Brain pericyte (primary cell): ENCODE data around the gene ADAMTS10.
A peak's percentile ranks its signal among the peaks of the same experiment; 100 is the strongest.
"Not testable (repeated sequence)": the region's sequence is repeated elsewhere in the genome, so short reads cannot be mapped to it uniquely, and the experiment has no call there.

Experiments
- DNase-seq: peaks from one replicate; pipeline ENCODE4 v3.0.0-alpha.2; 2012; ENCODE audit warnings: low read depth, low spot score

The ADAMTS10 gene

DNA sequence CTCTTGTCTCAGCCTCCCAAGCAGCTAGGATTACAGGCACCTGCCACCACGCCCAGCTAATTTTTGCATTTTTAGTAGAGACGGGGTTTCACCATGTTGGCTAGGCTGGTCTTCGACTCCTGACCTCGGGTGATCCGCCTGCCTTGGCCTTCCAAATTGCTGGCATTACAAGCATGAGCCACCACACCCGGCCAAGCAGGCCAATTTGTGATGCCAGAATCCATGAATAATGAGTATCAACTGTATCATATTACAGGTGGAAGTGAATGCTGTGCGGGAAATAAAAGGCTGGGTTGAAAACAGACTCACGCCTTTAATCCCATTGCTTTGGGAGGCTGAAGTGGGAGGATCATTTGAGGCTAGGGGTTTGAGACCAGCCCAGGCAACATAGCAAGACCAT is 16.3 kb upstream of the ADAMTS10 start:
- no peak for DNase-seq

DNA sequence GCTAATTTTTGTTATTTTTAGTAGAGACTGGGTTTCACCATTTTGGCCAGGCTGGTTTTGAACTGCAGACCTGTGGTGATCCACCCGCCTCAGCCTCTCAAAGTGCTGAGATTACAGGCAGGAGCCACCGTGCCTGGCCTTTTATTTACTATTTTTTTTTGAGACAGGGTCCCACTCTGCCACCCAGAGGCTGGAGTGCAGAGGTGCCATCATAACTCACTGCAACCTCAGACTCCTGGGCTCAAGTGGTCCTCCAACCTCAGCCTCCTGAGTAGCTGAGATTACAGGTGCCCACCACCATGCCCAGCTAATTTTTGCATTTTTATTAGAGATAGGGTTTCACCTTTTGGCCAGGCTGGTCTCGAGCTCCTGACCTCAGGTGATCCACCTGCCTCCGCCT is 12.4 kb upstream of the ADAMTS10 start:
- not testable (repeated sequence) for DNase-seq

DNA sequence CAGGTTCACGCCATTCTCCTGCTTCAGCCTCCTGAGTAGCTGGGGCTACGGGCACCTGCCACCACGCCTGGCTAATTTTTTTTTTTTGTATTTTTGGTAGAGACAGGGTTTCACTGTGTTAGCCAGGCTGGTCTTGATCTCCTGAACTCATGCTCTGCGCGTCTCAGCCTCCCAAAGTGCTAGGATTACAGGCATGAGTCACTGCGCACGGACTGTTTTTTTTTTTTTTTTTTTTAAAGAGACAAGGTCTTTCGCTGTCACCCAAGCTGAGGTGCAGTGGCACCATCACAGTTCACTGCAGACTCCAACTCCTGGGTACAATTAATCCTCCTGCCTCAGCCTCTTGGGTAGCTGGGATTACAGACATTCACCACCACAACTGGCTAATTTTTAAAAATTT is 8.2 kb upstream of the ADAMTS10 start:
- DNase-seq = no peak

DNA sequence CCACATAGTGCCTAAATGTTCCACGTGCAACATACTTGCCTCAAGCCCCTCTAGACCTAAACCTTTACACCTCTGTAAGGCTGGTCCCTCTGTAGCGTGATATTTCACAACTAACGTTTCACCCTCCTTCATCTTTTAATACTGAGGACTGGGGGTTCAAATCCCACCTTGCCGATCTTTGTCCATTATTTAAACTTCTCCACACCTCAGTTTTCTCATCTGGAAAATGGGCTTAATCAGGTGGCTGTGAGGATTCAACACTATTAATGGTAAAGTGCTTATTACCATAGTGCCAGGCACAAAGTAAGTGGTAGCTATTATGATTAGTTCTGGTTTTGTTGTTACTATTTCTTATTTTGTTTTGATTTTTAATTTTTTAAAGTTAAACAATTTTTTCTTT is 7.5 kb upstream of the ADAMTS10 start:
- no peak for DNase-seq

DNA sequence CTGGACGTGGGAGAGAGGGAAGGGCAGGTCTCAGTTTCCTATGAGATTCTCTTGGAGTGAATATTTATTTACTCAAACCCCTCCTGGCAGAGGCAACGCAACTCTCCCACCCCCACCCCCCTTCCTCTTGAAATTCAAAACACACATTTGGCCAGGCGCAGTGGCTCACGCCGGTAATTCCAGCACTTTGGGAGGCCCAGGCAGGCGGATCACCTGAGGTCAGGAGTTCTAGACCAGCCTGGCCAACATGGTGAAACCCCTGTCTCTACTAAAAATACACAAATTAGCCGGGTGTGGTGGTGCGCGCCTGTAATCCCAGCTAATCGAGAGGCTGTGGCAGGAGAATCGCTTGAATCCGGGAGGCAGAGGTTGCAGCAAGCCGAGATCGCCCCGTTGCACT is 6.8 kb upstream of the ADAMTS10 start:
- DNase-seq = not testable (repeated sequence)

DNA sequence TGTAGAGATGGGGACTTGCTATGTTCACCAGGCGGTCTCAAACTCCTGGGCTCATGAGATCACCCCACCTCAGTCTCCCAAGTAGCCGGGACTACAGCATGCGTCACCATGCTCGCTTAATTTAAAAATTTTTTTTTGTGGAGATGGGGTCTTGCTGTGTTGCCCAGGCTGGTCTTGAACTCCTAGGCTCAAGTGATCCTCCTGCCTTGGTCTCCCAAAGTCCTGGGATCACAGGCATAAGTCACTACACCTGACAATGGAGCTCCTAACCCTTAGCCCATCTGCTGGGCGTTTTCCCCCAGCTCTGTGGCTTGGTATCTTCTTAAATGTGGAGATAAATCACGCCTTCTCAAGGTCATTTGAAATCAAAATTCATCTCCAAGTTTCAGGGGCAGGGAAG is 6.3 kb upstream of the ADAMTS10 start:
- DNase-seq = no peak

DNA sequence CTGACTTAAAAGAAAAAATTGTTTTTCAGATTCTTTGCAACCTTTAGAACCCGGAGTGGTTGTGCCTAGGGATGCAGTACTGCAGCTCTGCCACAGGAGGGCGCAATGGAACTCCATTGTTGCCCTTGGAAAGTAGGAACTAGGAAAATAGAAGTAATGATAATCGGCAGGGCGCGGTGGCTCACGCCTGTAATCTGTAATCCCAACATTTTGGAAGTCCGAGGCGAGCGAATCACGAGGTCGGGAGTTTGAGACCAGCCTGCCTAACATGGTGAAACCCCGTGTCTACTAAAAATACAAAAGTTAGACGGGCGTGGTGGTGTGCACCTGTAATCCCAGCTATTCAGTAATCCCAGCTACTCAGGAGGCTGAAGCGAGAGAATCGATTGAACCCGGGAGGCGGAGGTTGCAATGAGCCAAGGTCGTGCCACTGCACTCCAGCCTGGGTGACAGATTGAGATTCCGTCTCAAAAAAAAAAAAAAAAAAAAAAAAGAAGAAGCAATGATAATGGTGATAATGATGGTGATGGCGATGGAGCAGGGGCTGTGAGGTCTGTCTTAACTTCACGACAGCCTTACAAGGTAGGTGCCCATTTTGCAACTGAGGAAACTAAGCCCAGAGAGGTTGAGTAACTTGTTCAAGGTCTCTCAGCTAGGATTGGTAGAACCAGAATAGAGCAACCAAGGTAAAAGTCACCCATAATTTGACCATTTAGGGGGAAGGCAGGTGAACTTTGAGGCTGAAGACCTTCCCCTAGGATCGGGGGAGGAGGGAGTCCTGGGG is 5.5 kb upstream of the ADAMTS10 start:
- DNase-seq = no peak

DNA sequence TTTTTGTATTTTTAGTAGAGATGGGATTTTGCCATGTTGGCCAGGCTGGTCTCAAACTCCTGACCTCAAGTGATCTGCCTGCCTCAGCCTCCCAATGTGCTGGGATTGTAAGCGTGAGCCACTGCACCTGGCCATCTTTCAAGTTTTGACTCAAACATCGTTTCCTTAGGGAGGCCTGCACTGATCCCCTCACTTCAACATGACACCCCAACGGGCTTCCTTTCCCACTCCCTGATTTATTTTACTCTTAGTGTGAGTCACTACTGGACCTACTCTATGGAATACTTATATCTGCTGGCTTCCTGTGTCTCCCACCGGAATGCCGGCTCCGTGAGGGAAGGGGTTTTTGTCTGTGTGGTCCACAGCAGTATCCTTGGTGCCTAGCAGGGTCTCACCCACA is 4.5 kb upstream of the ADAMTS10 start:
- DNase-seq = no peak

DNA sequence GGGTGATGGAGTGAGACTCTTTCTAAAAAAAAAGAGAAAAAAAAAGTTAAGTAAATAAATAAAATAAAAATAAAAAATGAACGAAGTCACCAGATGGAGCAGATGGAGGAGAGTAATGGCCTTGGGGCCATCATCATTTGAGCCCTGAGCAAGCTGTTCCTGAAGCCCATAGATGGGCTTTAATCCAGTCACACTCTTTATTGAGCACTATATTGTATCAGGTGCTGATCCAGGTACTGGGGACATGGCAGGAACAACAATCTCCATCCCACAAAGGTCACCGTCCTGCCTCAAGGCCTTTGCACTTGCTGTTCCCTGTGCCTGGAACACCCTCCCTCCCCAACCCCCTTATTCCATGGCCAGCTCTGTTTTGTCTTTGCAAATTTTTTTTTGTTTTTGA is 3.9 kb upstream of the ADAMTS10 start:
- no peak for DNase-seq

DNA sequence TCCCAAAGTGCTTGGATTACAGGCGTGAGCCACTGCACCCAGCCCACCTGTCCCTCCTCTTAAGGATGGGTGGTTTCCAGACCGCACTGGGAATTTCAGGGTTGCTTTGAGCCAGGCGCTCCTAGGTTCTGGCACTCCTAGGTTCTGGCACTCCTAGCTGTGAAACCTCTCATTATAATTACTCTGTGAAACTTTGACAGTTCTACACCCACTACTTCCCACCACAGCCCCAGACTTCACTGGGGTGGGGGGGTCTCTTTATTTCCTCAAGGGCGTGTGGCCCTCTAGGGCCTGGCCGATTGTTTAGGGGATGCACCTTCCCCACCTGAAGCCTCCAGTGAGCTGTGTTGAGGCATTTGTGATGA is 2.3 kb upstream of the ADAMTS10 start:
- no peak for DNase-seq

DNA sequence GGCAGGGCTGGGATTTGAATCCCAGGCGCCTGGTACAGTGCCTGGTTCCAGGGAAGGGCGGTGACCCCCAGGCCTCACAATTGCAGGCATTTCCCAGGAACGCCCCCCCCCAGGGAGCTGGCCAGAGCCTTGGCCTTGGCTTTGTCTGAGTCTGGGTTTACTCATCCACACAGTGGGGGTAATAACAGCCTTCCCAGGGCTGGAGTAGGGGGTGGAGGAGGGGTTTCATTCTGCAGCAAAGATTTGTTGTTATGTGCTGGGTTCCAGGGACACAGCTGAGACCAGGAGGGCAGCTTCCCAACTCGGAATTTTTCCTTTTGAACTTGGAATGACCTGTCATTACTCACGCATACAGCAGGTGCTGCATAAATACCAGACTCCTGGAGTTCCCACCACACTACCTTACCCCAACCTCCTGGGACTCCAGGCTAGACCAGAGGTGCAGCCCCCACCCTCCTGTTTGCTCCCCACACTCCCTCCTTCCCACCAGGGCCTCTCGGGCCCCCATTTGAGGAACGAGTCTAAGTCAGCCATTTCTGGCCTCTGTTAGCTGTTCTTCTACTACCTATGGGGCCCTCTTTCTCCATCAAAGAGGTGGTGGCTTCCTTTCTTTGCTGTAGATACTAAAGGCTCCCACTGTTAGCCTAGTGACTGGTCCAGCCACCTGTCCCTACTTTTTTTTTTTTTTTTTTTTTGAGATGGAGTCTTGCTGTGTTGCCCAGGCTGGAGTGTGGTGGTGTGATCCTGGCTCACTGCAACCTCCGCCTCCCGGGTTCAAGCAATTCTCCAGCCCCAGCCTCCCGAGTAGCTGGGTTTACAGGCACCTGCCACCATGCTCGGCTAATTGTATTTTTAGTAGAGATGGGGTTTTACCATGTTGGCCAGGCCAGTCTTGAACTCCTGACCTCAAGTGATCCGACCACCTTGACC is 1.6 kb upstream of the ADAMTS10 start:
- peak; percentile 84 for DNase-seq

DNA sequence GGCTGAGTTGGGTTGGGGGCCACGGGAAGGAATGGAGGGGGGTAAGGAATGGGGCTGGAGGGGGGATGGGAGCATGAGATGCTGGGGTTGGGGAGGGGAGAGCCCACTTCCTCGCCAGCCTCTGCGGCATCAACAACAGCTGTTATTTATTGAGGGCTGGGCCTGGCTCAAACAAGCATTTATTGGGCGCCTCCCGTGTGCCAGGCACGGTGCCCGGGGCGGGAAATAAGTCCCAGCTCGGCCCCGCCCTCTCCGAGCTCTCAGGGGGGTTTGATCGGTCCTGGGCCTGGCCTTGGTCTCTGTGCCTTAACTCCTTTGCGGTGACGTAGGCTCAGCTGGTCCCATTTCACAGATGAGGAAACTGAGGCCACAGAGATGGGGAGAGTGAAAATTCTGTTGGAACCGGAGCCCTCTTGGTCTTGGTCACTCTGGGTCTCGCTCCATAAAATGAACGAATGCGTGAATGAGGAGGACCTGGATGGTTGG is 919 bp upstream of the ADAMTS10 start:
- no peak for DNase-seq

DNA sequence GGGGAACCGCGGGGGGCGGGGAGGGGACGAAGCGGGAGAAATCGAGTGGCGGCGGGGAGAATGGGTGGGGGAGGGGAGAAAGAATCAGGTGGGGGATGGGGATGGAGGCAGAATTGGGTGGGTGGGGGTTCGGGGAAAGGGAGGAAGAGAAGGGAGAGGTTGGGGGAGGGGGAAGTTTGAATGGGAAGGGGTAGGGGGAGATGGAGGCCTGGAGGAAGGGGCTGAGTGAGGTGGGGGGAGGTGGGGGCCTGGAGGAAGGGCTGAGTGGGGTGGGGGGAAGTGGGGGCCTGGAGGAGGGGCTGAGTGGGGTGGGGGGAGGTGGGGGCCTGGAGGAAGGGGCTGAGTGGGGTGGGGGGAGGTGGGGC is 403 bp upstream of the ADAMTS10 start:
- no peak for DNase-seq

DNA sequence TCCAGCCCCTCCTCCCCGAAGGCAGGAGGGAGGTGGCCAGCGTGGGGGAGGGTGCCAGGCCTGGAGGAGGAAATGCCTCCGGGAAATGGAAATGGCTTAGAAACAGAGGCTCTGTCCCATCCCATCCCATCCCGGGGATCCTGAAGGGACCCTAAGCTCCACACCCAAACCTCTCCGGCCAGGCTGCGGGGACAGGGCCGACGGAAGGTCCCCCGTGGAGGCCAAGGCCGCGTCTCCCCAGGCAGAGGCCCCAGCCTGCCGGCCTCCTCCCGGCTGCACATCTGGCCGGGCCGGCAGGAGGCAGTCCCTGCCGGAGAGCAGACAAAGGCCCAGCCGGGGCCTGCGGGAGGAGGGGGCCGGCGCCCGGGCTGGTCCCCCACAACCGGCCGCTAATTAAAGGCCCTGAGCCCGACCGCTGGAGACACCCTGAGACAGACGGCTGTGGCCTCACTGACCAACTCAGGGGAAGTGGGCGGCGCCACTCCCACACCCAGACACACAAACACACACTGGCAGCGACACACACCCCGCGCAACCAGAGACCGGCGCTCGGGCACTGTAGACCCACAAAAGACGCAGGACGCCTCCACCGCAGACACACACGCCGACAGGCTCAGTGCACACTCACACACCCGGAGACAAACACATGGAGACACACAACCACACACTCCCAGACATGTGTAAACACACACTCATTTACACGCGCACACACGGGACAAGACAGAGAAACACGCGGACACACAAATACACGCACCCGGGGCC is 1.1 kb downstream of the ADAMTS10 start:
- DNase-seq = peak; percentile 44

DNA sequence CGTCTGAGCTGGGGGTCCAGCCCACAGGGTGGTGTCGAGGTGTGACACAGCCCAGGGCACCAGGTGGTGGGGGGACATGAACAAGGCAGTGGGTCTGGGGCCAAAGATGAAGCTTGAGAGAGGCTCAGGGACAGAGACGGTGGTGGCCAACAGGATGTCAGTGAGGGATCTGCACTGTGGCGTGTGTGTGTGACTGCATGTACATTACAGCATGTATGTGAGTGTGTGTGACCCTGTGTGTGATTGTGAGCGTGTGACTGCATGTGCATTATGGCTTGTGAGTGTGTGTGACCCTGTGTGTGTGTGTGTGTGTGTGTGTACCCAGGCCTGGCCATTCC is 1.6 kb downstream of the ADAMTS10 start:
- no peak for DNase-seq

DNA sequence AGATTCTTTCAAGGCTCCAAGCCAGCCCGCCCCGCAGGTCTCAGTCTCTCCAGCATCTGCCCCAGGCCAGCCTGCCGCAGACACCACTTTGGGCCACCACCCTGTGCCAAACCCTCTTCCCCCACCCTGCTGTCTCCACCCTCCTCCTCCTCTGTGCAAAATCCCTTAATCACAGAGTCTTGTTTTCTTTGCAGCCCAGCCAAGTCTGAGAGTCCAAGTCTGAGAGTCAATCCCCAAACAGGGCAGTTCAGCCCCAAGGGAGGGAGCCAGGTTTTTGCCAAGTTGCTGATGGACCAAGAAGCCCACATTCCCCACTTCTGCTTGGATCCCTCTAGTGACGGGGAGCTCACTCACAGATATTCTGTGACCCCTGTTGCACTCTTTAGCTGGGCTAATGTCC is 3.1 kb downstream of the ADAMTS10 start:
- no peak for DNase-seq

DNA sequence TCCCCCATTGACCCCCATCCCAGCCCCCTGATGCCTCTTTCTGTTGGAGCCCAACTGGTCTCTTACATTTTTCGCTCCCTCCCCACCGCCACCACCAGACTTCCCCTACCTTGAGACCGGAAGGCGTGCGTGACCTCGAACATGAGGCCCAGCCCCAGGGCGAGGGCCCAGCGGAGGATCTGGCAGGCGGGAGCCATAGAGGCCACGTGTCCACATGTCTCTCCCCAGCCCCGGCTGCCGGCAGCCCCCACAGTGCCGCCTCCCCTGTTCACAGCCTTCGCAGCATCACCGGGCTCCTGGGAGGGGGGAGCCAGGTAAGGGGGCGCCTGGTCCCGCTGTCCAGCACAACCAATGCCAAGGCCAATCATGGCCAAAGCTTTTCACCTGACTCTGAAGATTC is 5.0 kb downstream of the ADAMTS10 start:
- no peak for DNase-seq

DNA sequence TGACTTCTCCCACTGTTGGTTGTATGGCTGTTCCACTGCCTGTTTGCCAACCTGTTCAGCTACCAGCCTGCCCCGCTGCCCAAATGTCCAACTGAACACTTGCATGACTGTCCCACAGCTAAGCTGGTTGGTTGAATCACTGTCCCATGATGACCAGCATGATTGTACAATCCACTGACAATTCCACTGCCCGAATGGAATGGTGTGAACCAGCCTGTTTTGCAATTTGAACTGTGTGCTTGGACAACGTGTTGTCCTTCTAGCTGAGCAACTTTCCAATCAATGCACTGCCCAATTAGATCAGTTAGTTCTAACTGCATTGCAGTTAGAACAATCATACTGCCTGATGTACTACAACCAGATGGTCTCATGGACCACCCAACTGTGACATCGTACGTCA is 8.7 kb downstream of the ADAMTS10 start:
- DNase-seq = no peak

DNA sequence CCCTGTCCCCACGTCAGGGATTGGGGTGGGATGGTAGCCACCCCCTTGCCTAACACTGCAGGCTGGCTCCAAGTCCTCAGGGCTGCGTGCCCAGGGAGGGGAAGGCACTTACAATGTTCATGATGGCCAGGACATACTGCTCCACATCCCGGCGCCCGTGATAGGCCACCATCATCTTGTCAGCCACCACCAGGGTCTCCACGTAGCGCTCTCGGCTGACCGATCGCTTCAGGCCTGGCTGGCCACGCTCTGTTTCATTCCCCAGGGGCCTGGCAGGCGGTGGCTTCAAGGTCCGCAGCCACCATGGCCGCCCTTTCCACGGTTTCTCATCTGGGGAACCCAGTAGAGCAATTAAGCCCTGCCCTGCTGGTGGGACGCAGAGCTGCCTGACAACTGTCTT is 9.7 kb downstream of the ADAMTS10 start:
- DNase-seq = no peak

DNA sequence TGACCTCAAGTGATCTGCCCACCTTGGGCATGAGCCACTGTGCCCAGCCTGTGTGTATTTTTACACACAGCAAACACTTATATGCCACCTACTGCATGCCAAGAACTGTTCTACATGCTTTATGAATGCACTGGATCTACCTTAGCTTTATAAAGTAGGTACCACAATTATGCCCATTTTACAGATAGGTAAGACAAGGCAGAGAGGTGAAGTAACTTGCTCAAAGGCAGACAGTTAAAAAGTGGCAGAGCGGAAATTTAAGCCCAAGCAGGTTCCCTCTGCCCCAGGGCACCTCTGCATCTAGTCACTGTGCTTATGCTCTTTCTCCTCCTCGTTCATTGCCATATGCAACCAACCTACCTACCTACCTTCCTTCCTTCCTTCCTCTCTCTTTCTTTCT is 10.5 kb downstream of the ADAMTS10 start:
- DNase-seq = no peak

DNA sequence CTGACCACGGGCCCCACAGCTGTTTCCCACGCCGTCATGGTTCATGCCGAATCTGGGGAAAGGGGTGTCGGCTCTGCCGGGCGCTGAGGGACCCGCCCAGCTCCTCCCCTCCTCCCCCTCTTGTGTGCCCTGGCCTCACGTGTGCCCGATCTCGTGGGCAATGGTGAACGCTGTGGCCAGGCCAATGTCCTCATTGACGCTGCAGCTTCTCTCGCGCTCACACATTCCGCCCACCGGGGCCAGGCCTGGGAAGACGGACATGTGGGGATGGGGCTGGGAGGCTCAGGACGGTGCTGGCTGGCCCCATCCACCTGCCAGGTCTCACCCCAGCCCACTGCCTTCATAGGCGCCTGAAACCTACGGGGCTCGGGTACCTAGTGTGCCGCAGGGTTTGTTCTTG is 14.3 kb downstream of the ADAMTS10 start:
- DNase-seq = no peak

DNA sequence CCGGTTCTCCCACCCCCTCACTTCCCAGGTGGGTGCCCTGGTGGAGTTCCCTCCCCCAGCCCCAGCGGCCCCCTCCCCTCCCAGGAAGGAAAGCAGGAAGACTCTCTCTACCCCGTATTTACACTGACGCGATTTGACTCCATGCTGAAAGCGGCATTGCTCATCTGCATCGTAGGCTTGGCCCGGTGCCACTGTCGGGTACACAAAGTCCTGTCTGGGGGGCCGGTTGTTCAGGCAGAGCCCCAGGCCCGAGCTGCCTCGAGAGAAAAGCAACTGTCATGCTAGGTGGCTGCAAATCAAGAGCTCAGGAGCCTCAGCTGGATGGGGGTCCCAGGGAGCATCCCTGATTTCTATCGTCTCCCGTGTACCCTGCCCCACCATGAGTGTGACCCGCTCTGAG is 14.9 kb downstream of the ADAMTS10 start:
- no peak for DNase-seq
